Fibroblast of the aortic adventitia (primary cell): ENCODE measurements around the gene AKAP12. TPM values are rescaled to one million over a fixed set of nuclear protein-coding genes. Genes with fewer than 3 reads are reported as not detected.

Experiments used
- DNase-seq: peaks from one replicate; pipeline ENCODE4 v3.0.0-alpha.2; 2010; ENCODE audit warnings: low read depth
- H3K4me3 ChIP-seq: 2 replicates; pipeline ENCODE4 v1.5.1; 2011; ENCODE audit warnings: low read depth, mild to moderate bottlenecking, control low read depth, low read length, moderate library complexity
- total RNA-seq: library from RNA; depleted of rRNA; stranded (reverse); fragments of >200 nt; gene quantifications from 2 replicates; pipeline ENCODE4 v1.2.3, GENCODE V29; 2012; ENCODE audit warnings: low replicate concordance
- TF ChIP-seq, protein P1 (sequence below): IDR thresholded peaks from 2 replicates; pipeline ENCODE4 v1.5.1; 2011; ENCODE audit warnings: mild to moderate bottlenecking, low read length, control low read depth, inconsistent platforms; ENCODE audit not compliant: insufficient read depth

Gene AKAP12, protein sequence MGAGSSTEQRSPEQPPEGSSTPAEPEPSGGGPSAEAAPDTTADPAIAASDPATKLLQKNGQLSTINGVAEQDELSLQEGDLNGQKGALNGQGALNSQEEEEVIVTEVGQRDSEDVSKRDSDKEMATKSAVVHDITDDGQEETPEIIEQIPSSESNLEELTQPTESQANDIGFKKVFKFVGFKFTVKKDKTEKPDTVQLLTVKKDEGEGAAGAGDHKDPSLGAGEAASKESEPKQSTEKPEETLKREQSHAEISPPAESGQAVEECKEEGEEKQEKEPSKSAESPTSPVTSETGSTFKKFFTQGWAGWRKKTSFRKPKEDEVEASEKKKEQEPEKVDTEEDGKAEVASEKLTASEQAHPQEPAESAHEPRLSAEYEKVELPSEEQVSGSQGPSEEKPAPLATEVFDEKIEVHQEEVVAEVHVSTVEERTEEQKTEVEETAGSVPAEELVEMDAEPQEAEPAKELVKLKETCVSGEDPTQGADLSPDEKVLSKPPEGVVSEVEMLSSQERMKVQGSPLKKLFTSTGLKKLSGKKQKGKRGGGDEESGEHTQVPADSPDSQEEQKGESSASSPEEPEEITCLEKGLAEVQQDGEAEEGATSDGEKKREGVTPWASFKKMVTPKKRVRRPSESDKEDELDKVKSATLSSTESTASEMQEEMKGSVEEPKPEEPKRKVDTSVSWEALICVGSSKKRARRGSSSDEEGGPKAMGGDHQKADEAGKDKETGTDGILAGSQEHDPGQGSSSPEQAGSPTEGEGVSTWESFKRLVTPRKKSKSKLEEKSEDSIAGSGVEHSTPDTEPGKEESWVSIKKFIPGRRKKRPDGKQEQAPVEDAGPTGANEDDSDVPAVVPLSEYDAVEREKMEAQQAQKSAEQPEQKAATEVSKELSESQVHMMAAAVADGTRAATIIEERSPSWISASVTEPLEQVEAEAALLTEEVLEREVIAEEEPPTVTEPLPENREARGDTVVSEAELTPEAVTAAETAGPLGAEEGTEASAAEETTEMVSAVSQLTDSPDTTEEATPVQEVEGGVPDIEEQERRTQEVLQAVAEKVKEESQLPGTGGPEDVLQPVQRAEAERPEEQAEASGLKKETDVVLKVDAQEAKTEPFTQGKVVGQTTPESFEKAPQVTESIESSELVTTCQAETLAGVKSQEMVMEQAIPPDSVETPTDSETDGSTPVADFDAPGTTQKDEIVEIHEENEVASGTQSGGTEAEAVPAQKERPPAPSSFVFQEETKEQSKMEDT (N-terminal part only)
- total RNA-seq, result 196 and 349 TPM in 2 replicates

DNA sequence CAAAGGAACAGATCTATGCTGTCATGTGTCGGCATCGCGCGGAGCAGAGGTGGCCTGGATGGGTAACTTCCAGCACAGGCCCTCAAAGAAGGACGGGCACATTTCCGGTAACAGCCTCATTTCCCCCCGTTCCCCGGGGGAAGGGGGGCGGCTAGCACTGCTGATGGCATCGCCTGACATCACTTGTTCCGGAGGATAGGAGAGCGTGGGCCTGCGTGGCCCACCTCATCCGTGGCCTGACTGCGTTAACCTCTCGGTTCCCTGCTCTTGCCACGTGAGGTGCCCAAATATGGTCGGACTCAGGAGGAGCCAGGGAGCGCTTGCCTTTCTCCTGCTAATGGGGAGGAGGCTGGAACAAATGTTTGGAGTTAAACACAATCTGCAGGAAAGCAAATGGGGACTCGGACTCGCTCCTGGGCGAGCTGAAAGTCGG is at the start of gene AKAP12:
Gene AKAP12, plus strand, starts transcription at position 365 of the 433 bp plus-strand sequence. CDS start 596 bp downstream, outside the sequence.
- DNase-seq, result peak; percentile 69
- peak within 1 kb of the TSS; percentile 82 for H3K4me3 ChIP-seq

DNA sequence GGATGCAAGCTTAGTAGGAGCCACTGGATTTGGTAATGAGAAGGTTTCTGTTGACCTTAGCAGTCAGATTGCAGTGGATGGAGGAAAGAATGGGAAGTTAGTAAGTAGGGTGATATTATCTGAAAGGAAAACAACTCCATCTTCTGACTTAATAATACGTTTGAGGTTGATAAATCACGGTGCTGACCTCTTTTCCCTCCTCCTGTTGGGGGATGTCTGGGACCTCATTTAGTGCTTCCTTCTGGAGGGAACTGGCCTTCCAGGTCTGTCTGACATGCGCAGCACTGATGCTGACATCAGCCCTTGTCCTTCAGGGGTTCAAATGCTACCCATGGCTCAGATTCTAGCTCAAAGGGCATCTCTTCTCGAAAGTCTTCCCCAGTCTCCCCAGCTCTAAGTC is 48.2 kb upstream of the AKAP12 start:
- TF ChIP-seq, protein P1, sequence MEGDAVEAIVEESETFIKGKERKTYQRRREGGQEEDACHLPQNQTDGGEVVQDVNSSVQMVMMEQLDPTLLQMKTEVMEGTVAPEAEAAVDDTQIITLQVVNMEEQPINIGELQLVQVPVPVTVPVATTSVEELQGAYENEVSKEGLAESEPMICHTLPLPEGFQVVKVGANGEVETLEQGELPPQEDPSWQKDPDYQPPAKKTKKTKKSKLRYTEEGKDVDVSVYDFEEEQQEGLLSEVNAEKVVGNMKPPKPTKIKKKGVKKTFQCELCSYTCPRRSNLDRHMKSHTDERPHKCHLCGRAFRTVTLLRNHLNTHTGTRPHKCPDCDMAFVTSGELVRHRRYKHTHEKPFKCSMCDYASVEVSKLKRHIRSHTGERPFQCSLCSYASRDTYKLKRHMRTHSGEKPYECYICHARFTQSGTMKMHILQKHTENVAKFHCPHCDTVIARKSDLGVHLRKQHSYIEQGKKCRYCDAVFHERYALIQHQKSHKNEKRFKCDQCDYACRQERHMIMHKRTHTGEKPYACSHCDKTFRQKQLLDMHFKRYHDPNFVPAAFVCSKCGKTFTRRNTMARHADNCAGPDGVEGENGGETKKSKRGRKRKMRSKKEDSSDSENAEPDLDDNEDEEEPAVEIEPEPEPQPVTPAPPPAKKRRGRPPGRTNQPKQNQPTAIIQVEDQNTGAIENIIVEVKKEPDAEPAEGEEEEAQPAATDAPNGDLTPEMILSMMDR, result no peak
- H3K4me3 ChIP-seq, result no peak overlapping the region
- DNase-seq, result no peak

More for the DNA sequence above, at the start of gene AKAP12:
- TF ChIP-seq, protein P1, result no peak

DNA sequence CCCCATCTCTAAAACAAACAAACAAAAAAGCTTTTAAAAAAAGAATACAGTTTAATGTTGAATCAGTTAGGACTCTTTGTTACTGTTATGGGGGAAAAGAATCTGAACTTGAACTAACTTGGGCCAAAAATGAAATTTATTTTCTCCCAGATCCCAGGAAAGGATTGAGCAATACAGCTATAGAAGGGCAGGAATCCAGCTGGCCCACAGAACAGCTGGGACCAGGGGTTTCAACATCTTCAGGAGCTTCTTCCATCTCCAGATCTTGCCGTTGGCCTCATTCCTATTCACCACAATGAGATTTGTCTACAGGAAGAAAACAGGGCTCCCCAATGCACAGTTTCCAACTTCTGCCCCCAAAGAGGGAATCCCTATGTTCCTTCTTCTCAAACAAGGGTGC is 43.2 kb upstream of the AKAP12 start:
- peak; percentile 90 for DNase-seq
- TF ChIP-seq, protein P1, result no peak
- H3K4me3 ChIP-seq, result no peak overlapping the region

DNA sequence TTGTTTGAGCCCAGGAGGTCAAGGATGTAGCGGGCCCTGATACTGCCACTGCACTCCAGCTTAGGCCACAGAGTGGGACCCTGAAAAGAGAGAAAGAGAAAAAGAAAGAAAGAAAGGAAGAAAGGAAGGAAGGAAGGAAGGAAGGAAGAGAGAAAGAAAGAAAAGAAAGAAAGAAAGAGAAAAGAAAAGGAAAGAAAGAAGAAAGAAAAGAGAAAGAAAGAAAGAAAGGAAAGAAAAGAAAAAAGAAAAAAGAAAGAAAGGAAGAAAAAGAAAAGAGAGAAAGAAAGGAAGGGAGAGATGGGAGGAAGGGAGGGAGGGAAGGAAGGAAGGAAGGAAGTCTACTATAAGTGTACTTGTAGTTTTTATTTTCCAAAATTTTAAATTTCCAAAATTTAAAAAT is 42.2 kb upstream of the AKAP12 start:
- no peak for DNase-seq
- TF ChIP-seq, protein P1, result no peak
- H3K4me3 ChIP-seq, result no peak overlapping the region

DNA sequence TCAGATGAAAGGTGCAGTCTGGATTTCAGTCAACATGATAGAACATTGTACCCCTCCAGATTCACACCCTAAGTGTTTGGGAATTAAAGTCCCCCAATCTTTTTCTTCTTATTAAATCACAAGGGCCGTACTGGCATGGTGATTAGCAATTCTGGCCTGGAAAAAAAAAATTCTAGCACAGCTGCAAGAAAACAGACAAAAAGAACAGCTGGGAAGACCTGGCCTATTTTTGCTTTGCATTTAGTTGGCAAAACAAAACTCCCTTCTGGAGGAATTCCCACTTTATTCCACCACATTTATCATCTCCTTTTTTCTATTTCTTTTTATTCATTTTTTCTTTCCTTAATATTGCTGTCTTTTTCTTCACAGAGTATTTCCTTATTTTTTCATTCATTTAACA is 39.8 kb upstream of the AKAP12 start:
- DNase-seq, result no peak
- H3K4me3 ChIP-seq, result no peak overlapping the region
- TF ChIP-seq, protein P1, result no peak
